Measurements from ENCODE around the gene SLC39A3. TPM values are rescaled to one million over a fixed set of nuclear protein-coding genes. Genes with fewer than 3 reads are reported as not detected.

Gene SLC39A3
- total RNA-seq, 1 donor from 2014 or later, result 24.5 TPM

DNA sequence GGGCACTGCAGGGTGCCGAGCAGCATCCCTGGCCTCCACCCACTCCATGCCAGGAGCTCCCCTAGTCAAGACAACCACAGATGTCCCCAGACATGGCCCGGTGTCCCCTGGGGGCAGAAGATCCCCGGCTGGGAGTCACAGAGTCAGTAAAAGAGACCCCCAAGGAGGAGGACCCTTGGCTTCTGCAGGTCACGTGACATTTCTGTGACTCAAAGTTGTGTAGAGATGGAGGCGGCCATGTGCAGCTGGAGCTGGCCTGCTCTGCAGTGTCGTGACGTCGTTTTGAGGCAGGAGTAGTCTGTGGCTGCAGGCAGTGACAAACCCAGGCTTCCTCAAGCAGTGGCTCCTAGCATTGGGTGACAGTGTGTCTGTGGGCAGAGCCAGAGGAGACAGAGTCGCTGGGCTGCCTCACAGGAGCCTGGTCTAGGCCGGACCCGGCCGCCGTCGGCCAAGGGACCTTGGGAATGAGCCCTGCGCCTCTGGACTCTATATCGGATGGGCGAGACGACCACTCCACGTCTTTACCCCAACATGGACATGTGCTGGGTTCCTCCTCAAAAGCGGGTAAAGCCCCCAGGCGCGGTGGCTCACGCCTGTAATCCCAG, 10.9 kb downstream of the SLC39A3 start:
- no peak for DNase-seq (ENCODE audit: missing footprints)
- intact Hi-C loops (cut with DNase I), result no loop called here
- no peak for ATAC-seq

GRCh38 chr19:2727640-2727944, 12.2 kb downstream of the SLC39A3 start:
- DNase-seq (ENCODE audit: missing footprints) (no peak), ATAC-seq (no peak)
- intact Hi-C loops (cut with DNase I), result no loop called here

GRCh38 chr19:2726904-2727639, 12.7 kb downstream of the SLC39A3 start:
- no peak for ATAC-seq
- no peak for DNase-seq (ENCODE audit: missing footprints)
- intact Hi-C loops (cut with DNase I), result no loop called here

GRCh38 chr19:2726160-2726855, 13.5 kb downstream of the SLC39A3 start:
- DNase-seq (ENCODE audit: missing footprints) (no peak), ATAC-seq (no peak)
- intact Hi-C loops (cut with DNase I), result no loop called here

- DNase-seq (ENCODE audit: missing footprints), result no peak
- intact Hi-C loops (cut with DNase I), result no loop called here
- ATAC-seq, result no peak
Measured at GRCh38 chr19:2724148-2724557, 15.7 kb downstream of the SLC39A3 start.

GRCh38 chr19:2723747-2724146, 16.1 kb downstream of the SLC39A3 start:
- DNase-seq (ENCODE audit: missing footprints) (no peak), ATAC-seq (no peak)
- intact Hi-C loops (cut with DNase I), result no loop called here

- ATAC-seq (no peak), DNase-seq (ENCODE audit: missing footprints) (no peak)
- intact Hi-C loops (cut with DNase I), result no loop called here
Measured at GRCh38 chr19:2723345-2723715, 16.5 kb downstream of the SLC39A3 start.

- intact Hi-C loops (cut with DNase I), result no loop called here
- DNase-seq (ENCODE audit: missing footprints) (peak; percentile 87), ATAC-seq (peak; percentile 81)
Measured at GRCh38 chr19:2722541-2723344, 17.1 kb downstream of the SLC39A3 start.

DNA sequence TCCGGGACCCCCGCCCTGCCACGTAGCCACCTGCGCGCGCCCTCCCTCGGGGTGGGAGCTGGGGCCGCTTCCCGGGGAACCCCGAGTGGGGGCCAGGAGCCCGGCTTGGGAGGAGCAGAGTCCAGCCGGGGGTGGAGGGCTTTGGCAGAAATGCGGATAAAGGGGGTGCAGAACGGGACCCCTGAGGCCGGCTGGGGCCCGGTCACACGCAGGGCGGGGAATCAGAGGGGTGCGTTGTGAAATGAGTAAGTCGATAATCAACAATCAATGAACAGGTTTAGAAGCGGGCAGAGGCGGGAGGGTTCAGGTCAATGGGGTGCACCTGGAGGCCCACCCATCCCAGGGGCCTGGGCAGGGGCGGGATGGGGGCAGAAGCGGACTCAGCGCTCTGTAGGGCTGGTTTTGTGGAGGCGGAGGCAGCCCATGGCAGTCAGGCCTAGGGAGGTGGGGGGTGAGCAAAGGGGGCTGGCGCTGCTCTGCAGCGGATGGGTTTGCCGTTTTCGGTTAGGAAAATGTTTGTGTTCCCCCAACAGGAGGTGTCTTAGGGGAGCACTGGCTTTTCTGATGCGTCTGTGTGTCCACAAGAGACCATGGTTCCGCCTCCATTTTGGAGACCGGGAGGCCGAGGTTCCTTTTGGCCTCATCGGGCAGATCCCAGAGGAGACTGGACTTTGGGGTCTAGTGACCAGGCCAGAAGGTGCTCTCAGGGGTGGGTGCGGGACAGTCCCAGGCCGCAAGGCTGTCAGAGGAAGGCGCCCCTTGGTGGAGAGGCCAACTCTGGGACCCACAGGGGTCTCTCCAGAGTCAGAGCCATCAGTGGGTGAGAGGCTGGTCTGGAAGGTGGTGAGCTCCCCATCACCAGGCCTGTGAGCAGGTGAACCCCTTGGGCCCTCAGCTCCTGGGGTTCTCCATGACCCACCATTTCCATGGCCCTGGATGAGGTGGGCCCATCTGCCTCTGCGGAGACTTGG, 18.0 kb downstream of the SLC39A3 start:
- intact Hi-C loops (cut with DNase I), result loop anchor here (2.0 kb wide), 1 partner anchor 57 kb away; no protein-coding TSS in a partner anchor
- ATAC-seq (no peak), DNase-seq (ENCODE audit: missing footprints) (no peak)

GRCh38 chr19:2720777-2721569, 18.8 kb downstream of the SLC39A3 start, which contains the start of gene DIRAS1:
Gene DIRAS1 (minus strand): TSS chr19:2721372. CDS start chr19:2717806, 3,566 bp downstream.
- peak; percentile 4 for ATAC-seq
- intact Hi-C loops (cut with DNase I), result loop anchor here (2.0 kb wide), 1 partner anchor 56 kb away; no protein-coding TSS in a partner anchor
- no peak for DNase-seq (ENCODE audit: missing footprints)

DNA sequence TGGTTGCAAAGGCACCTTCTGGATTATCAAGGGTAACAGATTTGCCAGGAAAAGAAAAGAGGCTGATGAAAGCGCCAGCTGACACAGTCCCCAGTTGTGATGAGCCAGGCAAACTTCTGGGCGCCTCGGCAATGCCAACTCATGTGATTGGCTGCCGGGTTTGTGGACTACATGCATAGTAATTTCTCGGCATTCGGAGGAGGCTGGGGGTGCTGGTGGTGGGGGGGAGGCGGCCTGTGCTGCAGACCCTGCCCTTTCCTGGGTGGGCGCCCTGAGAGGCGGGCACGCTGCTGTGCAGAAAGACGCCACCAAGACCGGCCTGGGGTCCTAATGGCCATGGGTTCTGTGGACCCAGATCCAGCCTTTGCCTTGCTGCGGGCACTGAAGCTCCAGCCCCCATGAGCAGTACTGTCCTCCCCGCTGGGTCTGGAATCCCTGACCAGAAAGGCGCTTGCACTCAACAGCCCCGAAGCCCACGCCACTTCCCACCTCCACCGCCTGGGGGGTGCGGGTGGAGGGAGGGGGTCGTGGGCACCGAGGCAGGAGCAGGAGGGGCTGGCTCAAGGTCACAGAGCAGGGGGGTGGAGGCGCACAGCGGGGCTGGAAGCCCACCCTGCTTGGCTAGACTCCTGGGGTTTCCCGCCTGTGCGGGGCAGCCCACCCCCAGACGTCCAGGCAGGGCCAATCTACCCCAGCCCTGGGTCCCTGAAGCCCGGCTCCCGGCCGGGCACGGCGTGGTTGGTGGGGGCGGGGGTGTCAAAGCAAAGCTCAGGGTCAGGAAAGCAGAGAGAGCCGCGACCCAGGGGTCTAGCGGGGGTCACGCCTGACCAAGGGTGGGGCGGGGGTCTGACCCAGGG, 19.7 kb downstream of the SLC39A3 start:
- peak; percentile 61 for ATAC-seq

DNA sequence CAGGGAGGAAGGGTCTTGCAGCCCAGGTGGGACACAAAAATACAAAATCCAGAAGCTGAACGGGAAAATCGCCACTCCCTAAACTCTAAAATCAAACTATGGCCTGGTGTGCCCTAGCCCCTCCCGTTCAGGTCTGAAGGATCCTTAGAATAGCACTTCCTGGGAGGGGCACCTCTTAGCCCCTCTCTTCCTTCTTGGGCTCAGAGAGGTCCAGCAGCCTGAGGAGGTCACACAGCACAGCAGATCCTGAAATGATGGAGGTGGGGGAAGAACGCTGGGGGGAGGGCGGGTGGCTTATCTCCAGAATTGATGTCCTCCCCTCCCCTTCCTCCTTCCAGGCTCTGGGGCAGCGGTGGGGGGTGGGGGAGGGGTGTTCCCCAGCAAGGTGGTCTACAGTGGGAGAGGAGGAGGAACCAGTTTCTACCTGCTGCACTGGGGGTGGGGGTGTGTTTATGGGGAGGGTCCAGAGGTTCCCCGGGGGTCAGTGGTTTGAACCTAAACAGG, 20.5 kb downstream of the SLC39A3 start:
- no peak for DNase-seq (ENCODE audit: missing footprints)
- no peak for ATAC-seq
- intact Hi-C loops (cut with DNase I), result no loop called here

More for the DNA sequence above, 19.7 kb downstream of the SLC39A3 start:
- intact Hi-C loops (cut with DNase I), result loop anchor here (2.0 kb wide), 1 partner anchor 55 kb away; no protein-coding TSS in a partner anchor
- no peak for DNase-seq (ENCODE audit: missing footprints)

DNA sequence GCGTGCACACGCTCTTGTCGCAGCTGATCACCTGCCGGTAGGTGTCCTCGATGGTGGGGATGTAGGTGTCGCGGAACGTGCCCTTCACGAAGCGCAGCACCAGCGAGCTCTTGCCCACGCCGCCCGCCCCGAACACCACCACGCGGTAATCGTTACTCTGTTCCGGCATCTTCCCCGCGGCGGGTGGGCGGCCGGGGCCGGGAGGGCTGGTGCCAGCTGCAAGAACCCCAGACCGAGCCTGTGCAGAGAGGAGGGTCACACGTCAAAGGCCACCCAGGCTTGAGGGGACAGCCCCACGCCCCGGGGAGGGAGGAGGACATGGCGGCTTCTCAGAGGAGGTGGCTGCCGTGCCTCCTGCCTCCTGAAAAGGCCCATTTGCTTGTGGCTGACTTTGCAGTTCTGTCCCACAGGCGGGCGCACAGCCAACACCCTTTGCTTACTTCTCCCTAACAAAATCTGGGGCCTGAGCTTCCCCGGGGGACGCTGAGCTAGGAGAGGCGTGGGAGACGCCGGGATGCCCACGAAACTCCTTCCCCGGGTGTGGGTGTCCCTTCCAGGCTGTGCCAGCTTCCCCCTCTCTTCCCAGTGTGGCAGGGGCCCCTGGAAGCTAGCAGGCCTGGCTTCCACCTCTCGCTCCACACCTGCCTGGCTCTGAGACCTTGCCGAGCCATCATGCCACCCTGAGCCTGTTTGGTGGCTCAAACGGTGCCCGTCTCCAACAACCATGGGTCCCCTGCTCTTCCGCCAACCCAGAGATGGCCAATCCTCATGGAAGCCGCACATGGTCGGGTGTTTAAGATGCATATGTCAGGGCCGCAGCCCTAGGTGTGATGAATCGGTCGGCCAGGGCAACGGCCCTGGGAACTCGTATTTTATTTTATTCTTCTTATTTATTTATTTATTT, 21.9 kb downstream of the SLC39A3 start:
- DNase-seq (ENCODE audit: missing footprints) (peak; percentile 62), ATAC-seq (no peak)
- intact Hi-C loops (cut with DNase I), result no loop called here

GRCh38 chr19:2716722-2717637, 22.8 kb downstream of the SLC39A3 start:
- intact Hi-C loops (cut with DNase I), result no loop called here
- ATAC-seq (no peak), DNase-seq (ENCODE audit: missing footprints) (peak; percentile 33)
